ENCODE results near the gene MSX2. TPM values are rescaled to one million over a fixed set of nuclear protein-coding genes. Genes with fewer than 3 reads are reported as not detected.
"Not testable (repeated sequence)": the region's sequence is repeated elsewhere in the genome, so short reads cannot be mapped to it uniquely, and the experiment has no call there.

Gene MSX2
- total RNA-seq, 4 donors from 2014 or later, result 5.4 to 7.9 (median 6.3) TPM

DNA sequence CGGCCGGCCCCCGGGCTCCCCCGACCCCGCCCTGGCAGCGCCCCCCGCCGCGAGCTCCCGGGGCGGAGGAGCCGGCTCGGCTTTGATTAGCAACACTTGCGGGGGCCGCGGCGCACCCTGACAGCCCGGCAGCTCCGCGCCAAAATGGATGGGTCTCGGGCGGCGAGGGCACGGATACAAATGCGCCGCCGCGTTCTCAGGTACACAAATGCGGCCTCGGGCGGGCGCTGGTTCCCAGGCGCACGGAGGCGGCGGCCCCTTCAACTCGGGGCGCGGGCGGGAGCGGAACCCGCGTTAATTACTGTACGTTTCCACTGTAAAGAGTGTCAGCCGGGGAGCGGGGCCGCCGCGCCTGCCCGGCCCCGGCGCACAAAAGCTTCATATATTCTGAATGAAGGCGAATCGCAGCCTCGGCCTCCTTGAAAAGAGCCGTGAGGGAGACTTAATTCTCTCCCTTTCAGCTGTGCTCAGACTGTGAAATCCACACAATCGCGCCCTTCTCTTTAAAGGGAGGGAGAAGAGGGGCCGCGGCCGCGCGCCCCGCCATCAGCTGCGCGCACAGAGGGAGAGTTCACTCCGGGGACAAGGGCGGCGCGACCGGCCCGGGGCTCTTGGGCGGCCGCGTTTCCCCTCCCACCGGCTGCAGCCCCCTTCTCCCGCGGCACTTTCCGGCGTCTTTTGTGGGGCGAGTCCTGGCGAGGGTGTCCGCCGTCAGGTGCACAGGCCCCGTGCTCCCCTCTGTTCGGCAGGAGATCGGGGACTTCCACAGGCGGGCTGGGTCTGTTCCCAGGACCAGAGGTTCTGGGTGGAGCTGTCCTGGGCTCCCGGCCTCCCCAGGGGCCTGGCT lies 27.0 kb downstream of the MSX2 start:
- TF ChIP-seq, protein P1, sequence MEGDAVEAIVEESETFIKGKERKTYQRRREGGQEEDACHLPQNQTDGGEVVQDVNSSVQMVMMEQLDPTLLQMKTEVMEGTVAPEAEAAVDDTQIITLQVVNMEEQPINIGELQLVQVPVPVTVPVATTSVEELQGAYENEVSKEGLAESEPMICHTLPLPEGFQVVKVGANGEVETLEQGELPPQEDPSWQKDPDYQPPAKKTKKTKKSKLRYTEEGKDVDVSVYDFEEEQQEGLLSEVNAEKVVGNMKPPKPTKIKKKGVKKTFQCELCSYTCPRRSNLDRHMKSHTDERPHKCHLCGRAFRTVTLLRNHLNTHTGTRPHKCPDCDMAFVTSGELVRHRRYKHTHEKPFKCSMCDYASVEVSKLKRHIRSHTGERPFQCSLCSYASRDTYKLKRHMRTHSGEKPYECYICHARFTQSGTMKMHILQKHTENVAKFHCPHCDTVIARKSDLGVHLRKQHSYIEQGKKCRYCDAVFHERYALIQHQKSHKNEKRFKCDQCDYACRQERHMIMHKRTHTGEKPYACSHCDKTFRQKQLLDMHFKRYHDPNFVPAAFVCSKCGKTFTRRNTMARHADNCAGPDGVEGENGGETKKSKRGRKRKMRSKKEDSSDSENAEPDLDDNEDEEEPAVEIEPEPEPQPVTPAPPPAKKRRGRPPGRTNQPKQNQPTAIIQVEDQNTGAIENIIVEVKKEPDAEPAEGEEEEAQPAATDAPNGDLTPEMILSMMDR (IDR thresholded peaks at IDR 0.05), result no peak
- no peak for TF ChIP-seq POLR2A (IDR thresholded peaks at IDR 0.05)
- DNase-seq (ENCODE audit: low spot score in 2 of 2), result no peak
- peak overlapping the region; percentile 13 for H3K4me3 ChIP-seq (ENCODE audit: low read depth, poor library complexity, severe bottlenecking)
- 1% methylated on average over 58 to 68 of the region's 89 CpGs for WGBS, 2 donors
- intact Hi-C loops (cut with DNase I; ENCODE audit: low total_unique reads), result no loop called here

DNA sequence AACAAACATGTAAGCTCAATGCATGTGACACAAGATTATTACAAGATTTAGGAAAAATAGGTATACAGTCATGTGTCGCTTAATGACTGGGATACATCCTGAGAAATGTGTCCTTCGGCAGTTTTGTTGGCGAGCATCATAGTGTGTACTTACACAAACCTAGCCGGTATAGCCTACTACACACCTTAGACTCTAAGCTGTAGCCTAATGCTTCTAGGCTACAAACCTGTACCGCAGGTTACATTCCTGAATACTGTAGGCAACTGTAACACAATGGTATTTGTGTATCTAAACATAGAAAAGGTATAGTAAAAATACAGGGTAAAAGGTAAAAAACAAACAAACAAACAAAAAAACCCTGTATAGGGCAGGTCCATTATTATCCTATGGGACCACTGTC lies 27.7 kb downstream of the MSX2 start:
- TF ChIP-seq, protein P1 (IDR thresholded peaks at IDR 0.05), result no peak
- TF ChIP-seq POLR2A (IDR thresholded peaks at IDR 0.05), result no peak
- intact Hi-C loops (cut with DNase I; ENCODE audit: low total_unique reads), result no loop called here
- H3K4me3 ChIP-seq (ENCODE audit: low read depth, poor library complexity, severe bottlenecking), result no peak overlapping the region
- DNase-seq (ENCODE audit: low spot score in 2 of 2), result no peak
- 71 to 77% methylated on average over 5 of the region's 5 CpGs for WGBS, 2 donors

DNA sequence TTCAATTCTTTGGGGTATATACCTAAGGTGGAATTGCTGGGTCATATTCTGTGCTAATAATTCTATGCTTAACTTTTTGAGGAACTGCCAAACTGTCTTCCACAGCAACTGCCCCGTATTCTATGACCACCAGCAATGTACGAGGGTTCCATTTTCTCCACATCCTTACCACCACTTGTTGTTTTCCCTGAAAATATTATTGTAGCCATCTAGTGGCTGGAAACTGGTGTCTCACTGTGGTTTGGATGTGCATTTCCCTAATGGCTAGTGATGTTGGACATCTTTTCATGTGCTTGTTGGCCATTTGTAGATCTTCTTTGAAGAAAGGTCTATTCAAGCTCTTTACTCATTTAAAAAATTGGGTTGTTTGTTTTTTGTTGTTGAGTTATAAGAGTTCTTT lies 30.7 kb downstream of the MSX2 start:
- H3K4me3 ChIP-seq (ENCODE audit: low read depth, poor library complexity, severe bottlenecking), result no peak overlapping the region
- DNase-seq (ENCODE audit: low spot score in 2 of 2), result no peak
- 76 to 79% methylated on average over 2 of the region's 2 CpGs for WGBS, 2 donors
- intact Hi-C loops (cut with DNase I; ENCODE audit: low total_unique reads), result no loop called here
- TF ChIP-seq, protein P1 (IDR thresholded peaks at IDR 0.05), result no peak
- no peak for TF ChIP-seq POLR2A (IDR thresholded peaks at IDR 0.05)

DNA sequence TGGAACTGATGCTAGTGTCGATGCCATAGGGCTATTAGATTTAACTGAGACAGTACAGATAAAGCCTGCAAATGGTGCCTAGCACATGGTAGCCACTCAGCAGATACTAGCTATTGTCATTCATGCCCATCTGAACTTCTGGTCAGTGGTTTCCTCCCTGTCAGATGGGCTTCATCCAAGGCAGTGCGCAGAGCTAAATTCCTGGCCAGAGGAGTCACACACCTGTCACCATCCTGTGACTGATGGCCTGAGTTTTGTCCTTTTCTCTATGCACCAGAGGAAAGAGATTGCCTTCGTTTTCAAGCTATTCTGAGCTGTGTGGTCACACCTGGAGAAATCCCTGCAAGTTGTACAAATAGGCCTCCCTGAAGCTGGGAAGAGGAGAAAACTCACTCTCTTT lies 34.7 kb downstream of the MSX2 start:
- TF ChIP-seq, protein P1 (IDR thresholded peaks at IDR 0.05), result no peak
- no peak for TF ChIP-seq POLR2A (IDR thresholded peaks at IDR 0.05)
- DNase-seq (ENCODE audit: low spot score in 2 of 2), result no peak
- no peak overlapping the region for H3K4me3 ChIP-seq (ENCODE audit: low read depth, poor library complexity, severe bottlenecking)
- 59 to 87% methylated on average over 3 of the region's 3 CpGs for WGBS, 2 donors
- intact Hi-C loops (cut with DNase I; ENCODE audit: low total_unique reads), result no loop called here

DNA sequence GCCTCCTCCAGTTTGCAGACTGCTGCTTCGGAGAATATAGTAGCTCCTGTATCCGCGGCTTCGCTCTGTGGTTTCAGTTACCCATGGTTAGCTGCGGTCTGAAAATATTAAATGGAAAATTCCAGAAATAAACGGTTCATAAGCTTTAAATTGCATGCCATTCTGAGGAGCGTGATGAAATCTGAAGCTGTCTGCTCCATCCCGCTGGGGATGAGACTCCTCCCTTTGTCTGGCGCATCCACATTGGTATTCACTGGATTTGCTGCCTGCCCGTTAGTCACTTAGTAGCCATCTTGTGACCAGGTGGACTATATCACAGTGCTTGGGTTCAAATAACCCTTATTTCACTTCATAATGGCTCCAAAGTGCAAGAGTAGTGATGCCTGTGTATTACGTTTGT lies 36.3 kb downstream of the MSX2 start:
- TF ChIP-seq, protein P1 (IDR thresholded peaks at IDR 0.05), result no peak
- TF ChIP-seq POLR2A (IDR thresholded peaks at IDR 0.05), result no peak
- WGBS, 2 donors, result 87 to 91% methylated on average over 11 of the region's 11 CpGs
- intact Hi-C loops (cut with DNase I; ENCODE audit: low total_unique reads), result no loop called here
- DNase-seq (ENCODE audit: low spot score in 2 of 2), result no peak
- no peak overlapping the region for H3K4me3 ChIP-seq (ENCODE audit: low read depth, poor library complexity, severe bottlenecking)

DNA sequence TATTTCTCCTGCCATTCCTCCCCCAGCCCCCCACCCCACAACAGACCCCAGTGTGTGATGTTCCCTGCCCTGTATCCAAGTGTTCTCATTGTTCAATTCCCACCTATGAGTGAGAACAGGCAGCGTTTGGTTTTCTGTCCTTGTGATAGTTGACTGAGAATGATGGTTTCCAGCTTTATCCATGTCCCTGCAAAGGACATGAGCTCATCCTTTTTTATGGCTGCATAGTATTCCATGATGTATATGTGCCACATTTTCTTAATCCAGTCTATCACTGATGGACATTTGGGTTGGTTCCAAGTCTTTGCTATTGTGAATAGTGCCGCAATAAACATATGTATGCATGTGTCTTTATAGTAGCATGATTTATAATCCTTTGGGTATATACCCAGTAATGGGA lies 37.0 kb downstream of the MSX2 start:
- 89% methylated on average over 2 of the region's 2 CpGs for WGBS, 2 donors

More for the DNA sequence above, 37.0 kb downstream of the MSX2 start:
- intact Hi-C loops (cut with DNase I; ENCODE audit: low total_unique reads); DNase-seq (ENCODE audit: low spot score in 2 of 2); H3K4me3 ChIP-seq (ENCODE audit: low read depth, poor library complexity, severe bottlenecking): not testable (repeated sequence)

All from lower leg skin (tissue), 4 donors.